Heart left ventricle (tissue), 13 donors: Measurements from ENCODE around the gene SUDS3.

Experiments used
- POLR2A ChIP-seq, 2 donors: fragments of 450-650 bp; IDR thresholded peaks; one replicate each; pipeline ENCODE4 v1.6.1; 2017; ENCODE audit warnings: antibody characterized with exemption in 2 of 2, mild to moderate bottlenecking in 2 of 2, moderate library complexity in 2 of 2
- TF ChIP-seq, protein P1 (sequence below), 12 donors: fragments of 200-600 bp; sonication (generic) in 4 of 12; IDR thresholded peaks; one replicate each; pipeline versions ENCODE4 v1.5.0 to v1.8.0; 2018 to 2022; ENCODE audit warnings: antibody characterized with exemption in 12 of 12, mild to moderate bottlenecking in 5 of 12
- donor health status: ischemic (EF 13 %, LVEDD 7.1; RV severe dilation, severe dysfunction).
- donor health status: DM: no; HTN: yes; CAD: no.
- donor health status: DM: no; HTN: no; CAD: no.
- donor health status: ischemic (EF 25% LVEDD 6.9; RV normal size, moderate dysfunction).
- donor health status: ischemic (EF 25% LVEDD 5.7; RV mildly dilated, moderate dysfunction).
- donor health status: ischemic (EF 35%, LVEDD 5.7; RV mildly dilated, moderate dysfunction).
- donor health status: nonischemic (EF 11% LVEDD 7.7; RV severe dilation, severe dysfunction).
- donor health status: DM: yes; HTN: yes; CAD: no.
- donor health status: PGD.
- donor health status: ischemic (EF 29% LVEDD 5.4; RV normal size, mild dysfunction).
- donor health status: nonischemic (EF 23%, LVEDD 6.1; RV moderate dilation, normal function).

DNA sequence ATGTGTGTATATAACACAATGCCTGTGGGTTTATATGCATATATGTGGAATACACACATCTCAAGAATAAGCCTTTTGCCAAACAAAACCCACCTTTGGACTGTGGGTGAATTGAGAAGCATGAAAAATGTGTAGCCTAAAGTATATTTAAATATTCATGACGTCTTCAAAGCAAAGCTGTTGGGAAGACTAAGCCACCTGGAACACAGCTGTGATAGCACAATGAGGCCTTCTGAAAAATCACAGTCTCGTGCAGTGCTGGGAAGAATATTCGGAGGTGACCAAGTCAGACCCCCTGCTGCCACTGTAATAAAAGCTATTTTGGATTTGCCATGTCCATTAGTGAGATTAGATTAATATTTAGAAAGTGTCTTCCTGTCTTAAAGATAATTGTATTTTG lies 51.5 kb downstream of the SUDS3 start:
- TF ChIP-seq, protein P1, sequence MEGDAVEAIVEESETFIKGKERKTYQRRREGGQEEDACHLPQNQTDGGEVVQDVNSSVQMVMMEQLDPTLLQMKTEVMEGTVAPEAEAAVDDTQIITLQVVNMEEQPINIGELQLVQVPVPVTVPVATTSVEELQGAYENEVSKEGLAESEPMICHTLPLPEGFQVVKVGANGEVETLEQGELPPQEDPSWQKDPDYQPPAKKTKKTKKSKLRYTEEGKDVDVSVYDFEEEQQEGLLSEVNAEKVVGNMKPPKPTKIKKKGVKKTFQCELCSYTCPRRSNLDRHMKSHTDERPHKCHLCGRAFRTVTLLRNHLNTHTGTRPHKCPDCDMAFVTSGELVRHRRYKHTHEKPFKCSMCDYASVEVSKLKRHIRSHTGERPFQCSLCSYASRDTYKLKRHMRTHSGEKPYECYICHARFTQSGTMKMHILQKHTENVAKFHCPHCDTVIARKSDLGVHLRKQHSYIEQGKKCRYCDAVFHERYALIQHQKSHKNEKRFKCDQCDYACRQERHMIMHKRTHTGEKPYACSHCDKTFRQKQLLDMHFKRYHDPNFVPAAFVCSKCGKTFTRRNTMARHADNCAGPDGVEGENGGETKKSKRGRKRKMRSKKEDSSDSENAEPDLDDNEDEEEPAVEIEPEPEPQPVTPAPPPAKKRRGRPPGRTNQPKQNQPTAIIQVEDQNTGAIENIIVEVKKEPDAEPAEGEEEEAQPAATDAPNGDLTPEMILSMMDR (IDR thresholded peaks at IDR 0.05) = no peak
- no peak for TF ChIP-seq POLR2A (IDR thresholded peaks at IDR 0.05)
